ENCODE results near the gene HOXB1.

The HOXB1 gene

DNA sequence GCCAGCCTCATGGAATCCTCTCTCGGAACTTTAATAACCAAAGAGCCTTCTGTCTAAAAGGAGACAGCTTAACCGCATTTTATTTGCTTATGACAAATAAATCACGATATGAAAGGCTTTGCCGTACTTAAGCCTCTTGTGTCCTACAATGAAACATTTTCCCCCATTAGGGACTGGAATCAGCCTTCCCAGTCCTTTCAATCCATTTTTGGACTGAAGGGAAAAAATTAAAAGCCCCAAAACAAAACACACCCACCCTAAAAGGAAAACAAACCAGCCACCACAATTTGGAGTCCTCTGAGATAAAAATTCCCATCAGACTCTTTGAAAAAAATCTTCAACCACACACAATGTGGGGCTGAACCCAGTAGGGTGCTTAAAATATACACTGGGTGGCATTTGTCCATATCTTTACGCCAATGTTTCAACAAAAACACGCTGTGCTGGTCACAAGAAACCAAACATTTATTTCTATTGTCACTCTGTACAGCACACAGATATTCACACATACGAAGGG lies 44.3 kb upstream of the HOXB1 start:
- Histone ChIP-seq H3K9me3 (ENCODE audit: severe bottlenecking) (no peaks in the 10 kb centered on the region), H3K36me3 (ENCODE audit: low read depth) (peaks cover 5% of the 10 kb centered on the region), H3K4me3 (ENCODE audit: severe bottlenecking) (no peak overlapping the region), H3K4me1 (ENCODE audit: insufficient read depth, poor library complexity, severe bottlenecking) (peaks cover 5% of the 10 kb centered on the region), H3K27ac (ENCODE audit: poor library complexity, severe bottlenecking) (no peak overlapping the region), H3K27me3 (ENCODE audit: insufficient read depth, poor library complexity, severe bottlenecking) (no peaks in the 10 kb centered on the region)
- no peak for DNase-seq (ENCODE audit: low spot score)
- TF ChIP-seq CTCF (IDR thresholded peaks at IDR 0.05; ENCODE audit: poor library complexity, severe bottlenecking), result no peak
- no peak for ATAC-seq (ENCODE audit: low read depth)

GRCh38 chr17:48574505-48575065 lies 43.8 kb upstream of the HOXB1 start:
- TF ChIP-seq CTCF (IDR thresholded peaks at IDR 0.05; ENCODE audit: poor library complexity, severe bottlenecking), result no peak
- Histone ChIP-seq H3K36me3 (ENCODE audit: low read depth) (peaks cover 5% of the 10 kb centered on the region), H3K27me3 (ENCODE audit: insufficient read depth, poor library complexity, severe bottlenecking) (no peaks in the 10 kb centered on the region), H3K4me1 (ENCODE audit: insufficient read depth, poor library complexity, severe bottlenecking) (peaks cover 5% of the 10 kb centered on the region), H3K4me3 (ENCODE audit: severe bottlenecking) (no peak overlapping the region), H3K27ac (ENCODE audit: poor library complexity, severe bottlenecking) (no peak overlapping the region), H3K9me3 (ENCODE audit: severe bottlenecking) (no peaks in the 10 kb centered on the region)
- no peak for DNase-seq (ENCODE audit: low spot score)
- ATAC-seq (ENCODE audit: low read depth), result no peak

- Histone ChIP-seq H3K9me3 (ENCODE audit: severe bottlenecking) (no peaks in the 10 kb centered on the region), H3K4me3 (ENCODE audit: severe bottlenecking) (no peak overlapping the region), H3K27ac (ENCODE audit: poor library complexity, severe bottlenecking) (no peak overlapping the region), H3K4me1 (ENCODE audit: insufficient read depth, poor library complexity, severe bottlenecking) (peaks cover 5% of the 10 kb centered on the region), H3K36me3 (ENCODE audit: low read depth) (peaks cover 5% of the 10 kb centered on the region), H3K27me3 (ENCODE audit: insufficient read depth, poor library complexity, severe bottlenecking) (no peaks in the 10 kb centered on the region)
- no peak for TF ChIP-seq CTCF (IDR thresholded peaks at IDR 0.05; ENCODE audit: poor library complexity, severe bottlenecking)
- ATAC-seq (ENCODE audit: low read depth) (no peak), DNase-seq (ENCODE audit: low spot score) (no peak)
Observed at GRCh38 chr17:48571826-48572417, 41.1 kb upstream of the HOXB1 start.

DNA sequence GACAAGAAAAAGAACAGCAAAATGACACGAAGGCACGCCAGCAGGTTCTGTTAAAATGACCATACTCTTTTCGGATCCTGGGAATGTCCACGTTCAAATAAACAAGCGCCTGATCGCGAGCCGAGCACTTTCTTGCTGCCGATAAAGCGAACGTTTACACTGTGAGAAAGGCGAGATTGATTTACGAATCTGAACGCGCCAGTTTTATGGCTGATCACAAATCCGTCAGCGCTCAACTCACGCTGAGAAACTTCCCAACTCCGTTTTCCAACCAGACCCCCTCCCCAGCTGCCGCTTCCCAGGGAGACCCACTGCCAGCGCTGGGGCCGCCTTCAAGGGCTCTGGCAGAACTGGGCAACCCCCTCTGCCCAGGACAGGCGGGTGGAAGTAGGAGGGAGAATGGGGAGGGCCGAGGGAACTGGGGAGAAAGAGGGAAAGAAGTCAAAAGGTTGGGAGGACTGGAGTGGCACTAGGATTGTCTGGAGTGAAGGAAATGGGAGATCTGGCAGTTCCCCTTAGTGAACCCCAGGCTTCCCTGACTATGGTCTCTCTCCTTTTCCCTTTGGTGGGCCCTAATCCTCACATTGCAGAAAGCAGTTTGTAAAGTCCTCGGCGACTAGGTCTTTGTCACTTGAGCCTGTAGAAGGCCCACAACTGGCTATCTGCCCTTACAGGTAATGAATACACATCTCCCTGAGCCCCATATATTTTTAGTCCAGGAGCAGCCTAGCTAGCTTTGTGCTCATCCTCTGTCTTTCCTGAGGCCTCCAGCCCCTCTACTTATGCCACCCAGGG lies 40.4 kb upstream of the HOXB1 start:
- H3K4me3 ChIP-seq (ENCODE audit: severe bottlenecking), result no peak overlapping the region
- no peaks in the 10 kb centered on the region for H3K9me3 ChIP-seq (ENCODE audit: severe bottlenecking)
- peaks cover 4% of the 10 kb centered on the region for H3K36me3 ChIP-seq (ENCODE audit: low read depth)
- H3K27ac ChIP-seq (ENCODE audit: poor library complexity, severe bottlenecking), result no peak overlapping the region
- ATAC-seq (ENCODE audit: low read depth) (no peak), DNase-seq (ENCODE audit: low spot score) (no peak)
- no peaks in the 10 kb centered on the region for H3K27me3 ChIP-seq (ENCODE audit: insufficient read depth, poor library complexity, severe bottlenecking)
- no peak for TF ChIP-seq CTCF (IDR thresholded peaks at IDR 0.05; ENCODE audit: poor library complexity, severe bottlenecking)
- H3K4me1 ChIP-seq (ENCODE audit: insufficient read depth, poor library complexity, severe bottlenecking), result peaks cover 5% of the 10 kb centered on the region
